D721Med (cell line): ENCODE measurements around the gene CHKA.

ENCODE experiments used
- DNase-seq: peaks from one replicate; pipeline ENCODE4 v3.0.0; 2011; ENCODE audit warnings: low spot score; ENCODE audit not compliant: insufficient read length
- FAIRE-seq: peaks from 2 replicates; lab custom pipeline; 2011; peaks lifted over from hg19 to GRCh38; lab: Jason Lieb, UNC
- TF ChIP-seq, protein P1 (sequence below): IDR thresholded peaks from 2 replicates; pipeline ENCODE4 v1.5.1; 2012; ENCODE audit warnings: mild to moderate bottlenecking, control low read depth; ENCODE audit not compliant: insufficient read depth; ENCODE audit errors: missing control alignments

The CHKA gene

DNA sequence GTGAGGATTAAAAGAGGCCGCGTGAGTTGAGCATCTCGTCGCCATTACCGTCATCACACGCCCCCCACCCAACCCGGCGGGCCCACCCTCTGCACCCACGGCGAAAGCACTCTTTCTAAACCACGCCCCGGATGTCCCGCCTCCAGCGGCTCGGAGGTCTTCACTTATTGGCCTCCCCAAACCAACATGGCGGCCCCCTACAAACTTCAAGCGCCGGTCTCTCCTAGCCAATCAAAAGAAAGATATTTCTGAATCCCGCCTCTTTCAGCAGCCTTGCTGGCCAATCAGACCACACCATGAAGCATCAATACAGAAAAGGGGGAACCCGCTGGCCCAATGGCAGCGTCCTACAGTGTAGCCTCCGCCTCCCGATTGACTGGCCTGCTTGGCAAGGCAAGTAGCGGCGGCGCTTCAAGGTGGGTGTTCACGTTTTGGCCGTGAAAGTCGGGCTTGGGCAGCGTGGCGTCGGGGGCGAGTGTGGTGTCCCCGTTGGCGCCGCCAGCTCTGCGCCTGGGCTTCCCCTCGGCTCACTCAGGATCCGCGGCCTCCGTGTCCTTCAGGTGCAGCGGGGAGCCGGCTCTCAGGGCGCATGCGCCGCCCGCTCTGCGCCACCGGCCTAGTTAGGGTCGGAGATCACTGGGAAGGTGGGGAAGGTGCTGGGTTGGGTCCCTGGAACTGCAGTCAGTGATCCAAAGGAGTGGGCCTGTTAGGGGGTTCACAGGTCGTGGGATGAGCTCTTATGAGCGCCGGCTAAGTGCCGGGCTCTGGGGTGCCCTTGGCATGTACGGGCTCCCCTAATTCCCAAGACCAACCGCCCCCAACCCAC is 90.7 kb downstream of the CHKA start, which contains the start of gene NDUFS8:
TSS of gene NDUFS8 (plus strand) at position 364 of the 826 bp plus-strand sequence. CDS start 1,471 bp downstream, outside the sequence.
- FAIRE-seq: no peak
- TF ChIP-seq, protein P1, sequence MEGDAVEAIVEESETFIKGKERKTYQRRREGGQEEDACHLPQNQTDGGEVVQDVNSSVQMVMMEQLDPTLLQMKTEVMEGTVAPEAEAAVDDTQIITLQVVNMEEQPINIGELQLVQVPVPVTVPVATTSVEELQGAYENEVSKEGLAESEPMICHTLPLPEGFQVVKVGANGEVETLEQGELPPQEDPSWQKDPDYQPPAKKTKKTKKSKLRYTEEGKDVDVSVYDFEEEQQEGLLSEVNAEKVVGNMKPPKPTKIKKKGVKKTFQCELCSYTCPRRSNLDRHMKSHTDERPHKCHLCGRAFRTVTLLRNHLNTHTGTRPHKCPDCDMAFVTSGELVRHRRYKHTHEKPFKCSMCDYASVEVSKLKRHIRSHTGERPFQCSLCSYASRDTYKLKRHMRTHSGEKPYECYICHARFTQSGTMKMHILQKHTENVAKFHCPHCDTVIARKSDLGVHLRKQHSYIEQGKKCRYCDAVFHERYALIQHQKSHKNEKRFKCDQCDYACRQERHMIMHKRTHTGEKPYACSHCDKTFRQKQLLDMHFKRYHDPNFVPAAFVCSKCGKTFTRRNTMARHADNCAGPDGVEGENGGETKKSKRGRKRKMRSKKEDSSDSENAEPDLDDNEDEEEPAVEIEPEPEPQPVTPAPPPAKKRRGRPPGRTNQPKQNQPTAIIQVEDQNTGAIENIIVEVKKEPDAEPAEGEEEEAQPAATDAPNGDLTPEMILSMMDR: no peak
- peak; percentile 99 for DNase-seq

DNA sequence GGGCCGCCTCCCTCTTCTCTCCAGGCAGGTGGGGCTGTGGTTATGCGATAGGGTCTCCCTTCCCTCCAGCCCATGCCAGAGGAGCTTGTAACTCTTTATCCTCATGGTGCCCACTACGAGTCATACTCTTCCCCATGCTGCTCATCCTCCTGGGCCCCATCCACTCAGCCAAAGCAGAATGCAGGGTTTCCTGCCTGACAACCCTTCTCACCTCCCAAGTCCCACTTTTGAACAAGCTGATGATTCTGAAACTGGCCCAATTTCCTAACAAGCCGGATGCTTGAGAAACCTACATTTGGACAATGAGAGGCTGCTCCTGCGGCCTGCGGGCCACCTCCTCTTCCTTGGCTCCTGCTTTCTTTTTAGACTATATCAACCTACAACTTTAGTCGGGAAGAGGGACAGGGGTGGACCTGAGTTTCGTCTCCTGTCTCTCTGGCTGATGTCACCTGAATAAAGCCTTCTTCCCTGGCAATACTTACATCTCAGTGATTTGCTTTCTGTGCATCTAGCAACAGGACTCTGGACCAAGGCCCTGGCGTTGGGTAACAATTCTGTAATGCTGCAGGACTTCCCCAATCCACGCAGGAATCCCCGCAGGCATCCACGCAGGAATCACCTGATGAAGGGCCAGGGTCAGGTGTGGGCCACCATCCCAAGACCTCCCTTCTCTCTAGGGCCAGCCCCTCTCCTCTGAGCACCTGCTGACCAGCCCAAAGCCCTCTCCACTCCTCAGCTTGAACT is 92.2 kb downstream of the CHKA start:
- no peak for FAIRE-seq
- TF ChIP-seq, protein P1: no peak
- DNase-seq: no peak

DNA sequence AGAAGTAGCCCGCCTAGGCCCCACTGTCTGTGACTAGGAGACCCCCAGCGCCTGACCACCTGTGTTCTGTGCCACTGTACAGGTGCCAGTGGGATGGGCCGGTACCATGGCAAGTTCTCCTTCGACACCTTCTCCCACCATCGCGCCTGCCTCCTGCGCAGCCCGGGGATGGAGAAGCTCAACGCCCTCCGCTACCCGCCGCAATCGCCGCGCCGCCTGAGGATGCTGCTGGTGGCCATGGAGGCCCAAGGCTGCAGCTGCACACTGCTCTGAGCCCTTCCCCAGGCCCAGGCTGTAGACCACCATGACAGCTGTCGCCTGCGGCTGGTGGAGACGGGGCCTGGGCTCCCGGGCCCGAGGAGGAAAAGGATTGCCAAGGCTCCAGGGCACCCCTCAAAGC is 93.5 kb downstream of the CHKA start:
- no peak for FAIRE-seq

DNA sequence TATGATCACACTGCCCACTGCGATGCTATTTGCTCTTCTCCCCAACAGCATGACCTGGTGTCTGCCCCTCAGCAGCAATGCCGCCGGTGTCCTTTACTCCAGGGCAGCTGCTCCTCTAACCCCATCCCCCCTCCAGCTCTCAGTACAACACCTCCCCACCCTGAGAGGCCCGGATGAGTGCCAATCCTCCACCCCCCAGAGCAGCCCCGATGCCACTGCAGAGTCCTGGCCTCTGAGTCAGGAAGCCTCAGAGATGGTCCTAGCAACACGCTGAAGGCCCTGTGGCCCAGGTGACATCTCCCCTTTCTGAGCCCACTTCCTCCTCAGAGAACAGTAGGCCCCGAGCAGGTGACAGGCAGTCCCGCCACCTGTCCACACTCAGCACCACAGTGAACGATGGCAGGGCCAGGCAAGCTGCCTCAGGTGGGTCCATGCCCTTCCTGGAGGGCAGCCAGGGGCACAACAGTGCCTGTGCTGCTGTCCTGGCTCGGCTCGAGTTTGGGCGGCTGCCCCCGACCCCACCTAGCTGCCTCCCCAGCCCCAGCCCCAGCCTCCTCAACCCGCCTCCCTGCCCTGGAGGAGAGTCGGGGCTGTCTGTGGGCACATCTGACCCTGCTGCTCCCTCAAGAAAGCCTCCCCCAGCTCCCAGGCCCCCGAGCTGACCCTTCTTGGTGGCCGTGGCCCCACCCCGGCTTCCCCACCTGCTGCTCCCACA is 94.6 kb downstream of the CHKA start:
- FAIRE-seq (no peak), DNase-seq (no peak)
- TF ChIP-seq, protein P1: no peak

More for the DNA sequence above, 93.5 kb downstream of the CHKA start:
- TF ChIP-seq, protein P1: no peak
- no peak for DNase-seq

DNA sequence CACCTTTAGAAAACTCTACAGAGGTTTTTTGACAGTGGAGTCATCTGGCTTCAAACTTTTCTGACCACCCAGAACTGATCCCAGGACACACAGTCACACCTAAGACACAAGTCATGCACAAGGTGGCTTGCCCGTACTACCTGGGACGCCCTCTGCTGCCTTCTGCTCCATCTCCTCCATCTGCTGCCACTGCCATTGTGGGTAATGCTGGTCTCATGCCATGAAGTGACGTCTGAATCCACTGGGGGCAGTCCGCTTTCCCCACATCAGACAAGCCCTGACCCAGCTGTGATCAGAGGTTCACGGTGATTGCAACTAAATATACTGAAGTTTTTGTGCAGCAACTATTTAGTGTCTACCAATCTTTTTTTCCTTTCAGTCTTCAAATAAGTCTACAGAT is 96.1 kb downstream of the CHKA start:
- no peak for FAIRE-seq
- DNase-seq: no peak
- TF ChIP-seq, protein P1: no peak

DNA sequence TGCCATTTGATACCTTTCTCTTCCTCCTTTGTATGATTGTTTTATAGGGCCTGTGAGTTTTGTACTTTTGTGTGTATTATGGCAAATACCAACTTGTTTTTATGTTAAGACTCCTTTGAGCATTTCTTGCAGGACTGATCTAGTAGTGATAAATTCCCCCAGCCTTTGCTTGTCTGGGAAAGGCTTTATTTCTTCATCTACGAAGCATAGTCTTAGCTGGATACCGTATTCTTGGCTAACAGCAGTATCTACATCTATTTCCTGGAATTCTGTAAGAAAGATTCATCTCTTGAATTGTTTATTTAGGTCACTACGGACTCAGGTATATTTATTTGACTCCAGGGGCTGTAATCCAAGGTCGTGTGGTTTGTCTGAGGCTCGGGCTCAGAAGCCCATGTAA is 96.7 kb downstream of the CHKA start:
- TF ChIP-seq, protein P1: no peak
- DNase-seq (no peak), FAIRE-seq (no peak)
